Measurements from ENCODE around the gene DMXL2.

DNA sequence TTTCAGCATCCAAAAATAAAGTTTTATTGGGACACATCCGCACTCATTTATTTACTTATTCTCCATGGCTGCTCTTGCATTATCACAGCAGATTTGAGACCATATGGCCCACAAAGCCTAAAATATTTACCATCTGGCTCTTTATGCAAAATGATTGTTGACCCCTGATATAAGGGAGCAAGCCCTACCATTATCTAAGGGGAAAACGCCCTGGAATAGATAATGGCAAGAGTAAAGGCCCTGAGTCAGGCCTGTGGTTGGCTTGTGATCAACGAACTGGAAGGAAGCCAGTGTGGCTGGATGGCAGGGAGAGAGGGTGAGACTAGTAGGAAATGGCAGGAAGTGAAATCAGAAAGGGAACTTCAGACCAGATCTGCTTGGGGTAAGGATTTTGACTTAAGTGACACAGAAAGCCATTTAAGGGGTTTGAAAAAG lies 24.6 kb upstream of the DMXL2 start:
- TF ChIP-seq CTCF (IDR thresholded peaks at IDR 0.05; ENCODE audit: insufficient read depth, low read length, poor library complexity, severe bottlenecking), result no peak
- no peak for TF ChIP-seq EZH2phosphoT487 (conservative IDR thresholded peaks at IDR 0.05; ENCODE audit: low read length)

All from SU-DHL-6 (cell line).